Measurements from ENCODE around the gene EPHB1. TPM values are rescaled to one million over a fixed set of nuclear protein-coding genes. Genes with fewer than 3 reads are reported as not detected.

The EPHB1 gene
- total RNA-seq, 1 experiment from 2014 or later: 2.8 TPM

GRCh38 chr3:134903837-134904236 lies 108.8 kb downstream of the EPHB1 start:
- Histone ChIP-seq H3K18ac (ENCODE audit: insufficient read length, low read depth, low read length) (no peak overlapping the region), H3K27ac (ENCODE audit: insufficient read length, low read depth, low read length) (no peak overlapping the region), H4K20me1 (ENCODE audit: control insufficient read depth, insufficient read depth, insufficient read length) (no peaks in the 10 kb centered on the region), H2BK20ac (ENCODE audit: low read depth, low read length, poor library complexity, severe bottlenecking) (no peak overlapping the region), H3K79me2 (ENCODE audit: insufficient read depth, low read length) (no peaks in the 10 kb centered on the region), H2BK12ac (ENCODE audit: insufficient read length, low read depth, low read length) (no peak overlapping the region), H4K5ac (ENCODE audit: insufficient read length, low read depth, low read length) (no peak overlapping the region), H3K27me3 (ENCODE audit: insufficient read depth, low read length) (no peaks in the 10 kb centered on the region), H3K14ac (ENCODE audit: insufficient read depth, low read length) (no peak overlapping the region), H4K91ac (ENCODE audit: insufficient read length, low read depth, low read length) (no peak overlapping the region), H3K4me2 (ENCODE audit: insufficient read depth, insufficient read length, low read length) (no peak overlapping the region), H2AFZ (ENCODE audit: low read length) (no peak overlapping the region), H2BK5ac (ENCODE audit: insufficient read length, low read length) (no peak overlapping the region), H3K9me3 (ENCODE audit: control insufficient read depth, low read depth, low read length) (no peaks in the 10 kb centered on the region), H2AK5ac (ENCODE audit: insufficient read length, low read length) (no peak overlapping the region), H3T11ph (ENCODE audit: low read length) (no peak overlapping the region), H3K56ac (ENCODE audit: insufficient read length, low read depth, low read length) (no peak overlapping the region), H4K8ac (replicated peaks; ENCODE audit: insufficient read length, low read depth, low read length) (no peak overlapping the region), H2BK15ac (ENCODE audit: low read depth, low read length) (no peak overlapping the region), H3K23me2 (ENCODE audit: insufficient read length, low read depth, low read length, poor library complexity, severe bottlenecking) (no peaks in the 10 kb centered on the region), H3K9ac (ENCODE audit: extremely low read depth, insufficient read length, low read length) (no peak overlapping the region), H2BK120ac (ENCODE audit: low read depth, low read length, poor library complexity, severe bottlenecking) (no peak overlapping the region), H3K23ac (ENCODE audit: insufficient read length, low read depth, low read length) (no peak overlapping the region), H3K4me1 (ENCODE audit: insufficient read depth, low read length) (no peaks in the 10 kb centered on the region), H3K4ac (ENCODE audit: low read depth, low read length) (no peak overlapping the region), H3K79me1 (ENCODE audit: insufficient read depth, low read depth, low read length, poor library complexity, severe bottlenecking) (no peaks in the 10 kb centered on the region)
- no CpG with 5 or more reads among the region's 4 CpGs for WGBS (ENCODE audit: extremely low coverage, insufficient read length, low lambda C conversion rate)
- no peak for TF ChIP-seq CTCF (conservative IDR thresholded peaks at IDR 0.05)
- H3K9me3 Mint-ChIP-seq: no peaks in the 10 kb centered on the region
- H3K27ac Mint-ChIP-seq: no peak overlapping the region
- peaks cover 10% of the 10 kb centered on the region for H3K27me3 Mint-ChIP-seq (ENCODE audit: low read depth)
- no peak overlapping the region for H3K4me3 Mint-ChIP-seq
- peaks cover 15 to 26% of the 10 kb centered on the region in 2 experiments for H3K4me1 Mint-ChIP-seq
- no peak for DNase-seq
- no peaks in the 10 kb centered on the region for H3K36me3 Mint-ChIP-seq (ENCODE audit: insufficient read depth in 1 of 3, low read depth in 3 of 3)

Measured in H9 (cell line).